Right lung (tissue), 5 donors: Measurements from ENCODE around the gene CAMK2D. TPM values are rescaled to one million over a fixed set of nuclear protein-coding genes. Genes with fewer than 3 reads are reported as not detected.

Source experiments
- DNase-seq, 2 donors: peaks; one replicate each; pipeline ENCODE4 v3.0.0-alpha.2; 2013
- polyA plus RNA-seq, 5 donors: library from polyadenylated mRNA; unstranded; fragments of 120-200 nt; gene quantifications; one replicate each; pipeline versions ENCODE4 v1.2.1 to v1.2.3, GENCODE V29; 2013; ENCODE audit warnings: inconsistent platforms in 1 of 5, low replicate concordance in 1 of 5; ENCODE audit not compliant: insufficient read length in 5 of 5, insufficient read depth in 1 of 5

CAMK2D gene
- polyA plus RNA-seq, 5 donors: 54.2 to 86.9 (median 72.3) TPM

DNA sequence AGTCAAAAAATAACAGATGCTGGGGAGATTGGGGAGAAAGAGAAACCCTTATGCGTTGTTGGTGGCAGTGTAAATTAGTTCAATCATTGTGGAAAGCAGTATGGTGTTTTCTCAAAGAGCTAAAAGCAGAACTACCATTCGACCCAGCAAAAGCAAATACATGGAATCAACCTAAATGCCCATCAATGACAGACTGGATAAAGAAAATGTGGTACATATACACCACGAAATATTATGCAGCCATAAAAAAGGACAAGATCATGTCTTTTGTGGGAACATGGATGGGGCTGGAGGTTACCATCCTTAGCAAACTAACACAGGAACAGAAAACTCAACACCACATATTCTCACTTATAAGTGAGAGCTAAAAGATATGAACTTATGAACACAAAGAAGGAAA, 188.9 kb downstream of the CAMK2D start:
- no peak for DNase-seq

DNA sequence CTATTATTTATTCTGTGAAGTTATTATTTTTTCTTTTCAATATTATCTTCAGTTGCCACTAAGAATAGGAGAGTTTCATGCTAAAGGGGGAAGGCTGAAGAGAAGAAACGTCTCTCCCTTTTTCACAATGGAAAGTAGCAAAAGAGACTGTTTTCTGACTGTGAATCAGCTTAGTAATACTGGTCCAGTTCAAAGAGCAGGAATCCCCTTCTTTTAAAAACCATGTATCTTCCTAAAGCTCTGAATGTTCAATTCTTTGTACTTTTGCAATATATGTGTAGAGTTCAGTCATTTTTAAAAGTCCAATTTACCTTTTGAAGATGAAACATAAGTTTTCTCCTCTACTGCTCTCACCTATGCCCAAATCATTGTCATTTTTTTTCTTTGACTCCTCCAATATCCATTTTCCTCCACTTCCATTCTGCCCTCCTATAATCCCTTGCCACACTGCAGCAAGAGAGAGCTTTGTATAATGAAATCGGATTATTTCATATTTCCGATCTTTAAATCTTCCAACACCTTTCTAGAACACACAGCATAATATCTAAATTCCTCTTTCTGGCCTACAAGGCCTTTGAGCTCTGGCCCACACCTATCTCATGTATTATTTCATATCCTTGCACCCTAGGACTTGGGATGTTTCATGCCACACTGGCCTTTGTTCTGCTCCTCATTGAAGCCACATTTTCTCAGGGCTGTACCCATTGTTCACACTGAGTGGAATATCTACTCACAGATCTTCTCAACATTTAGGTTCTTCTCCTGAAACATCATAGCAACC, 195.3 kb downstream of the CAMK2D start:
- no peak for DNase-seq

DNA sequence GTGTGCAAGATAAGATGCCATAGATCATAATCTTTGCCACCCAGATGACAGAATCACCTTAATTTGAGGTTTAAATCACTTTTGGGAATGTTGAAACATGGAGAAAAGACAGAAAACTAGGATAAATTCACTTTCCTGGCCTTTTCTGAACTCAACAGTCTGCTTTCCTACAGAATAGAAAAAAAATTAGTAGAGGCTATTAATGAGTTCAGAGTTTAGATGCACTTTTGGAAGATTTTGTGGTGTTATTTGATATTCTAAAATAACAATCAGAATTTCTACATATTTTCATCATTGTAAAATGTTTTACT, 195.9 kb downstream of the CAMK2D start:
- no peak for DNase-seq

DNA sequence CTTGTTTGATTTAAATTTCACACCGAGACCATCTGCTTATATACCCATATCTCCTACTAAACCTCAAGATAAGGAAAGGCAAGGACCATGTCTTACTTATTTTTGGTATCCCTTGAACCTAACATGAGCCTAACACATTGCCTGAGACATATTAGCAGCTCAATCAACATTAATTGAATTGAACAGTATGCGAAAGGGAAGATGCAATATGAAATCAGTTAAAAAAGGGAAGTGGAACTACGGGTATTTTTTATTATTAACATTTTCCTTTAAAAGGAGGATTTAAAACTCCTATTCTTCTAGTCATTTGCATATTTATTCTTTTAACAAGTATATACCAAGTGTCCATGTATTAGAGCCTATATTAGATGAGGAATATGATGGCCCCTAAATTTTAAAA, 197.0 kb downstream of the CAMK2D start:
- no peak for DNase-seq

DNA sequence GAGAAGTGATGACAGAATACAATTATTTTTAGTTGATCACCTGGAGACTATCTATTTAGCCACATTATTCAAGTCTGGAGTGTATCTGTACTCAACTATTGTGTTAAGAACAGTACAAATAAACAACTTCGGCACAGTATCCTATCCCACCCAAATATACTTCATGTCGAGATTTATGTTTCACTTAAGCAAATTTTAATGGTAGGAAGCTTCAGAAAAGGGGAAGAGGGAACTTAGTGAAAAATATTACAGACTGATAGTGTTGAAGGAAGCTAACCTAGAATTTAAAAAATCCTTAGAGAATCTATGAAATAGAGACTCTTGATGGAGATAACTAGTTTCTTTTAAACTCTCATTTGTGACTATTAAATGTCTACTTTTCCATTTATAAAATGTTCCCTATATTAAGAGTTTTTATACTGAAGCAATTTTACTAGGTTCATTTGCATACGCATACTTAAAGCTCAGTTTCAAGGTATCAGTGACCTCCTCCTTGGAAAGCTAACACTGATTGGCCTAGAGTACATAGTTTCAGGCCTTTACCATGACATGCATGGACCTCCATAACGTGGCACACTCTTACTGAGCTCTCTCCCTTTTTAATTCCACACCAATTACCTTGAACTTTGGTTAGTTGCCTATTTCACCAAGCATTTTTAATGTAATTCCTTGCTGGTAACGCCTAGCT, 197.7 kb downstream of the CAMK2D start:
- DNase-seq: no peak

DNA sequence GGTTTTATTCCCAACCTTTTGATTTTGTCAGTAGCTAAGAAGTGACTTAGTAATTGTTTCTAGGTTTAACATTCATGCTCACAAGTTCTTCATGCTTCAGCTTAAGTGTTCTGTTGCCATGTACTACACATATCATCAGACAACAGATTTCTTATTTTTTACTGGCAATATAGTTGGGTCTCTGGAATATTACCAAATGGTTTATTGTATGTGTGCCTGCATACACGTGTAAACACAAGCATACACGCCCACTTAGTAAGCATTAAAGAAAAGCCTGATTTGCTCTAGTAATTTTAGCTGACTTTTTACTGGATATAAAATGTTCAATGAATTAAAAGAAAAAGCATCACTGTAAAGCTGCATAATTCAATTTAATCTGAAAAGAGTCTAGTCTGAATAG, 199.8 kb downstream of the CAMK2D start:
- no peak for DNase-seq

DNA sequence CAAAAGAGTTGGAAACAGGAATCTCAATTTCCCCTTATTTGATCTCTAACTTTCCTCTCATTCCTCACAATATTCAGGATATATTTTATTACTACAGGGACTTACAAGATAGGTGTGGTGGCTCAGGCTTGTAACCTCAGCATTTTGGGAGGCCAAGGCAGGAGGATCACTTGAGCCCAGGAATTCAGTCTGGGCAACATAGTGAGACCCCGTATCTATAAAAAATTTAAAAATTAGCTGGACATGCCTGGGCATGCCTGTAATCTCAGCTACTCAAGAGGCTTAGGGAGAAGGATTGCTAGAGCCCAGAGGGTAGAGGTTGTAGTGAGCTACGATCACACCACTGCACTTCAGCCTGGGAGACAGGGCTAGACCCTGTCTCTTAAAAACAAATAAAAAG, 200.4 kb downstream of the CAMK2D start:
- DNase-seq: no peak

DNA sequence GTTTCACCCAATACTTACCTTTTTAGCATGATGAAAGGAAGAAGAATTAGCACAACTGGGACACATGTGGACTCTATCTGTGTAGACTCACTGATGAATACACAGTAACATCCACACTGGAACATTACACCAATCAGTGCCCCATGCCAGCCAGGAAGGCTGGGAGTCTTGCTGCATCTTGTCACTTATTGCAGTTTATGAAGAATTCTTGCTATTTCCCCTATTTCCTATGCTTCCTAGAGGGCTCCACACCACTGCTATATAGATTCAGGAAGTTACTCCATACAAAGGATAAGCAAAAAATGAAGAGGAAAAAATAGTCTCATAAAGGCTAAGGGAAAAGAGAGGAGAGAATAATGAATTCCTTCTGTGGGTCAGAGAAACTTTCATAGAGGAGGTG, 201.0 kb downstream of the CAMK2D start:
- no peak for DNase-seq

DNA sequence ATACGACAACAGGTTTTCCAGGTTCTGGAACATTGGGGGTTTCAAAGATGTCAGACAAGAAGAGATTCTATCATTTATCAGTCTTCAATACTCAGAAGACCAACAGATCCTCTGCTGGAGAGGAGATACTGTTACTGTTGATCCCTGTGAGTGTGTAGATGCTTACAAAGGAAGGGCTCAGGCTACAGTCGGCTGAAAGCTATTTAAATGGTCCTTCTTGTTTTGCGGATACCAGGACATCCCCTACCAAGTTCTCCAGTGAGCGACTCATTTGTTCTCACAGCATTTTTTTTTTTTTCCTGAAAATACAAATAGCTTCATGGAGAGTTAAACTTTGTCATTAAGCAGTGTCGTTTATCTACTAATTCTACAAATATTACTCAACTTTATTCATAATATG, 201.6 kb downstream of the CAMK2D start:
- DNase-seq: no peak

DNA sequence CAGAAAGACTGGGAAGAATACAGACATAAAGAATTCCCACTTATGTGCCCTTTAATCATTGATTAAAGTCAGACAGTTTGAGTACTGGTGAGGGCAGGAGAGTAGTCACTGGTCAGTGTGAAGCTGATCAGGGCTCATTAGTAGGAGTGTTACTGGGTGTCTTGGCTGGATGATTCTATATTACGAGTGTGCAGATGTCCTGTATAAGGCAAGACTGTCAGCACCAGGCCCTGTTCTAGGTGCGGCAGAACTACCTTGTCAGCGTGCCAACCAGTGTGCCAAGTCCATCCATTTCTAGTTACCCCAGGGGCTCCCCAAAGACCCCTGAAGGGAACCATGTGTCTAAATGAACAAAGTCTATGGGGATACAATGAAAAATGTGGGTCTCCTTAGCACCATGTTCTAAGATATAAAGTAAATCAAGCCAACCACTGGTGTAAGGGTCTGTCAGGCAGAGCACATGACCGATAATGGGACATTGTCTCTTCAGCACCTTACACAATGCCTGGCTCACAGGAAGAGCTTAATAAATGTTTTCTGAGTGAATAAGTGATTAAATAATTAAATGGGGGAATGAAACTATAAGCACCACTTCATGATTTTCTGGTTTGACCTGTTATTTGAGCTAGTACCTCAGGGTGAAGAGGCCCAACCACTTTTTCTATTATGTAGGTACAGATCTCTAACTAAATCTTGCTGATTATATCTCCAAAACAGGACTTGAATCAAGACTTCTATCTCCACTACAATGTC, 205.0 kb downstream of the CAMK2D start:
- DNase-seq: no peak

DNA sequence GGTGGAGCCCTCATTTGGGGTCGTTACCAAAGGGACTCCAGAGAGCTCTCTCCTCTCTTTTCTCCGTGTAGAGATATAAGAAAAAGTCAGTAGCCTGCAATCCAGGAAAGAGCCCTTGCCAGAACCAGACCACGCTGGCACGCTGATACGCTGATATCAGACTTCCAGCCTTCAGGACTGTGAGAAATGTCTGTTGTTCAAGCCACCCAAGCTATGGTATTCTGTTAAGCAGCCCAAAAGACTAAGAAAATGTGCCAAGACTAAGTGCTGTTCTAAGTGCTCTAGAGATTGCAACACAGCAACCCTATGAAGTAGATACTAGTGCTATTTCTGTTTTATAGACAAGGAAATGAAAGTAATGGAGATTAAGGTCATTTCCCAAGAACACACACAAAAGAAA, 205.7 kb downstream of the CAMK2D start:
- DNase-seq: no peak

DNA sequence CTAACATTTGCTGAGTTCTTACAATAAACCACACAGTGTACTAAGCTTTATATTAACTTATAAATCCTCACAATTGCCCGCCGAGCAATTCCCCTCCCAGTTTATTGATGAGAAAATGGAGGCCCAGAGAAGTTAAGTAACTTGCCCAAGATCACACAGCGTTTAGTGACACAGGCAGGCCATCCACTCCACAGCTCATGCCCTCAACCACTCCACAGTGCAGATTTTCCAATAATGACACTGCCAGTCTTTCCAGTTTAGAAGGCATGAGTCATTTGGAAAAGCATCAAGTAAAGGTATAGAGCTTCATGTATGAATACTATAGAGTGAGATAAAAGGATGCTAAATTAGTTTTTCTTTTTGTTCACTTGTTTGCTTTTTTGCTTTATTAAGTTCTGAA, 208.5 kb downstream of the CAMK2D start:
- DNase-seq: no peak

DNA sequence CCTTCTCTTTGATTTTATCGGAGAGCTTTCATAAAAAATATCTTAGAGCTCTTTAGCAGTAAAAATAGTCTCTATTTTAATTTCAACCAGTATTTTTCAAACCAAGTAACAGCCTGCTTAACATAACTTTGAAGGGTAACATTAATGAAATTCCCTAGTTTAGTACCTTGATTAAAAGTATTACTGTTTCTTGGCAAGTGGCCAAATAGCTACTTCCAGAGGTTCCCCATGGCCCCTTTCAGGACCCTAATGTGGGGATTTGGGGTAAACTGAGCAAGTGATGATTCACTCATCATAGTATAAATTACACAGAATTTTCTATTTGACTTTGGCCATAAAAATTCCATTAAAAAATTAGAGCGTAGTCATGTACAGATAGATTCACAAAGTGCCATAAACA, 211.0 kb downstream of the CAMK2D start:
- no peak for DNase-seq

DNA sequence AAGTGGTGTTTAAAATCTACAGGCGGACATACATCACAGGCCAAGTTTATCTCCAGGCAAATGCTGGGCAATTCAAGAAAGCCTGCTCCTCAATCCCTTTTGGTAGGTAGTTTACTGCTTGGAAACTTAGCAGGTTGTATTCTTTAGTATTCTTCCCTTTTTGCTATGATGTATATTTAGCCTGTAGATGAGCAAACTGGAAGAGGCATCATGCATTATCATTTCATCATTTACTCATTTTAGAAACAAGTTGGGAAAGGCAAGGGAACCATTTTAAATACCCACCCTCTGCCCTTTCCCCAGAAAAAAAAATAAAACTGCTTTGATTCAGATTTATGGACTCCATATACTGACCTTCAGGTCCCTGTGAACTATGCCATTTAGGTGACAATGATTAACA, 213.2 kb downstream of the CAMK2D start:
- DNase-seq: no peak

DNA sequence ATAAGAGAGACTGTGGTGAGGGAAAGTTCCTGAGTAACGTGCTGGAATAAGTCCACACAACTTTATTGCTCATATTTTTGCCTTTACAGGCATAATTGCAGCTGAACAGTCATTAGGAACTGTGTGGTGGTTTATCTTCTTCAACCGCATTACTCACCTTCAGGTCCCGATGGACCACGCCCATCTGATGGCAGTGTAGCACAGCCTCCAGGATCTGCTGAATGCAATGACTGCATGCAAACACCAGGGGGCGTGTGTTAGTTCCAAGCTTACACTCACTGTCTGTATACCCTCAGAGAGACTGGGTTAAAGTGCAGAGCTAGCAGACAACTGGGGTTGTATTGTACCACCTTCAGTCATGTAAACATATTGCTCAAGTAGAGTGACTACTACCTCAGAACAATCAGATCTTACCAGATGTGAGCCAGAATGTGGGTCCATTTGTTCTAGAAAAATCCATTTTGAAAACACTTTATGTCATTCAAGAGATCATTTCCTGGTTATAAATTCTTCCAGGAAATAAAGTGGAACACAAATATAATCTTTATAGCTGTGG, 214.0 kb downstream of the CAMK2D start:
- peak; percentile 68 to 73 for DNase-seq

DNA sequence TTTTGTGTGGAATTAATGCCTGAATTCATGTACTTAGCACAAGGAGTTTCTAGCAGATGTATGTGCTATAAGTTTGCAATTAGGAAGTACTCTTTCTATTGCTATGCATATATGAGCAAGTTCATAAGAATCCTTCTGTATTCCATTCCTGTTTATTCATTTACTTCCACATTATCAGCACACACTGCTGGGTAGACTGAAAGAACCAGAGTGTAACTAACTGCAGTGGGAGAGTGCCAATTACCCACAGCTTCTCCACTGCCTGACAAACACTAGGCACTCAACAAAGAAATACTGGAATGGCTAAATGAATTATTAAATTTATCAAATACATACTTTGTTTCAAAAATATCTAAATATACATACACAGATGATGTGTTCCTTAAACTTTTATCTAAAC, 219.6 kb downstream of the CAMK2D start:
- no peak for DNase-seq

DNA sequence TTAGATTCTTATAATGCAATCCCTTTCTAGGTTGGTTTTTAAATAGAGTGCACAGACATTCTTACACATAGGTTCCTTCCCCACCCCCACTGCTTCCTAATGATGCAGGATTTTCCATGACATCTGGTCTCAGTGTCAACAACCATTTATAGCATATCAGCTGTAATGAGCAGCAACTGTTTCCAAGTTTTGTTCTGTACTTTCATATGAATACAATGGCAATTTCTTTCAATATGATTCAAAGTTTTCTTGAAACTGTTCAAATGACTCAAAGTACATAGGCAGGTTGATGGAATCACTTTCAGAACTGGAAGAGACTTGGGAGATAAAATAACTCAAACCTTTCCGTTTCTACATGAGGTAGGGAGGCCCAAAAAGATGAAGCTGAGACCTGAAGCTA, 220.7 kb downstream of the CAMK2D start:
- DNase-seq: peak in 1 of 2 donors; percentile 35

DNA sequence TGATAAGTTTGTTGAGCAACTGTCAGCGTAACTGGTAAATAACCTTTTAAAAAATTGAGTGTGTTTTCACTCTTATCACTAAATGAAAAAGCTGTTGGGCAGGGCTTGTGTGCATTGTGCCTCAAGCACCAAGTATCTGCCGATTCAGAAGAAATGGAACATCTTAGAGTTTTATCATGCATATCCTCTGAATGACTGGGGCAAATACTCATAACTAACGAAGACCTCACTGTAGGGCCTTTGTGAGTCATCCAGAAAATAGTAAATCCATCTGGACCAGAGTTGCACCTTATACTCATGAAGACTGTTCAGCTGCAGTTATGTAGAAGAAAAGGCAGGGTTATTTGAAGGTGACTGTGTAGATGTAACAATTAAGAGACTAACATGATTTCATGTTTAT, 222.1 kb downstream of the CAMK2D start:
- no peak for DNase-seq

DNA sequence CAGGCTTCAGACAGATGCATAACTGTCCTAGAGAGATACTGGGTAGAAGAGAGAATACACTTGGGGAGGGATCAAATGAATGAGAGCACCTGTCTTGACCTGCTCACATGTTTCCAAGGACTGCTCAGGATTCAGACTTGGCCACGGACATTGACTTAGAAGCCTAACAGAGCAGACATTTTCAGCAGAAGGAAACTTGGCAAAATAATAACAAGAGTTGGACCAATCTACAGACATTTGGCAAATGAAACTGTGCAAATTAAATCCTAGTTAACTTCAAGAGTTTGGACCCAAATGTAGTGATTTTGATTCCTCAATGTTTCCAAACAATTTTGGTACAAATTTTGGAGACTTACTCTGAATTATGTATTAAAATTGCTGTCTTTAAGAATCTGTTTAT, 223.9 kb downstream of the CAMK2D start:
- DNase-seq: peak; percentile 64 to 80

DNA sequence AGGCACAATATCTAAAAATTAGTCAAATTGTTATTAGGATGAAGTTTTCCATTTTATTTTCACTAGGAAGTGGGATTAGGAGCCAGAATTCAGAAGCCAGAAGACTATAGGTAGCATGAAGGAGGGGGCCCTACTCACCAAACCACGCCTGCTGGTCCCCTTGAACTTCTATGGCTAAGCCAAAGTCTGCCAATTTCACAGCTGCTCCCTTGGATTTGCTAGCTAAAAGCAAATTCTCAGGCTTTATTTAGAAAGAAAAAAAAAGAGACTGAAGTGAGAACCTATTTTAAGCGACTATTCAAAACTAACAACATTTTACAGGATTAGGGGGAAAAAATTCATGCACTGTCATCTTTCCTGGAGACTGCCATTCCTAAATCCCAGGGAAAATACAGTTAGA, 224.3 kb downstream of the CAMK2D start:
- no peak for DNase-seq

DNA sequence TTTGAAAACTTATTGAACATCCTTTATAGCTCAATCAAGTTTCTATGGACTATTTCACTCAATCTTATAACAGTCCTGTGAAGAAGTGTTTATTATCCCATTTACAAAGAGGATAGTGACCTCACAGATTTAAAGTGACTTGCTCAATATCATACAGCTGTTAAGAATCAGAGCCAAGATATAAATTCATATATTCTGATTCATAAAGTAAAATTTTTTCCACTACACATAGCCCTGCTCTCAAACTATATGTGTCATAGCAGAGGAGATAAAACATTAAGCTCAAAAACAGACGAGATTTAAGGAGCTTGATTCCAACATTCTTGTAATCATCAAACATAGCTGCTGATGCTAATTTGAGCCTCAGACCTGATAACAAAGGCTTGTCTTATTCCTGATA, 226.8 kb downstream of the CAMK2D start:
- no peak for DNase-seq

DNA sequence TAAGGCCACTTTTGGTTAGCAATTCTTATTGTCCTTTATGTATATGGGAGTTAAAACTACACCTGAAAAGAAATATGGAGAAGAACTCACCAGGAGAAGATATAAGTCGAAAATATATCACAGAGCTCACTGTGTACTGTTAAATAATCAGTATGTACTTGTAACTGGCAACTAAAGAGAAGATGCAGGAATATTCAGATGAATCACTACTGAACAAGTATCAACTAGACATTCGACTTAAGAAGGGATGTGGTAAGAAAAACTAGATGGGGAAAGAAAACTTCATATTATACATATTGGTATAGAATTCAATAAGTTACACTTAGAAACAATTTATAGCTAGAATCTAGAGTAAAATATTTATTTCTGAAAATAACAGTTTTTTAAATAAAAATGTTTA, 230.0 kb downstream of the CAMK2D start:
- DNase-seq: no peak

DNA sequence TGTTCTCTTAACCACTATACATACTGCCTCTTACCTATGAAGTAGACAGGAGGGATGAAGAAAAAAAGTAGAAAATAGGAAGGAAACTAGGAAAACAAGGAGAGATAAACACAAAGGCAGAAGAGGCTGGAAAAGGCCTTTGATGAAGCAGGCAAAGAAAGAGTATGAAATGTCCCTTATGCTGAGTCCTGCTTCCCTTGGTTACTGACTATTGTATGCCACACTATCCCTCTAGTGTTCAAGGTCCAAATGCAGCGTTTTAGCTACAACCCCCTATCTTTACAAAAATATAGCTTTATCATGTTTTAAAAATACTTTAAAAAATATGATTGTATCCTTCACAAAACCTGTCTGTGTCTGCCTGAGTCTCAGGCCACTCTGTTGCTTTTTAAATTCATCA, 233.1 kb downstream of the CAMK2D start:
- no peak for DNase-seq
